ENCODE results near the gene TSPAN18. TPM values are rescaled to one million over a fixed set of nuclear protein-coding genes. Genes with fewer than 3 reads are reported as not detected.

TSPAN18 gene
- total RNA-seq, 1 experiment from 2014 or later: 1.8 TPM

DNA sequence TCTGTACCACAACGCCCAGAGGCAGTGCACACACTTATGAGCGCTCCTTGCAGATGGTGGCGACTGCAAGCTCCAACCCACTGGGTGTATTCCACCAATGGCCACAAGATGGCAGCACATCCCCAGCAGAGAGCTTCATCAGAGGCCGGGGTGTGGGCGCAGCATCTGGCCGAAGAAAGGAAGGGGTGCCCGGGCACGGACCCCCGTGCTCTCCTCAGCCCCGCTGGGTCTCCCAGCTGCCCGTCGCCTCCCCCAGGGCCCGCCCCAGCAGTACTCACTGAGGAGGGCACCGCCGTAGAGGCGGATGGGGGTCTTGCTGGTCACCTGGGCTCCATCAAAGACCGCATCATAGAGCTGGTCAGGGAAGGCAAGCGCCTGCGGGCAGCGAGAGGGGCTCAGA lies 209.8 kb downstream of the TSPAN18 start:
- no peak overlapping the region for H2AFZ ChIP-seq (ENCODE audit: low read length)
- no peak overlapping the region for H3K4me2 ChIP-seq (ENCODE audit: low read depth, low read length, poor library complexity, severe bottlenecking)
- no peaks in the 10 kb centered on the region for H3K9me3 ChIP-seq (ENCODE audit: low read length)
- H3K79me2 ChIP-seq (ENCODE audit: low read length): no peaks in the 10 kb centered on the region
- no peaks in the 10 kb centered on the region for H3K9me2 ChIP-seq (replicated peaks; ENCODE audit: insufficient read depth, low read length)
- no peaks in the 10 kb centered on the region for H3K27me3 ChIP-seq (ENCODE audit: low read length)
- H3K4me3 ChIP-seq (ENCODE audit: low read length): no peak overlapping the region
- no peaks in the 10 kb centered on the region for H3K36me3 ChIP-seq (ENCODE audit: insufficient read depth, low read length)
- H4K20me1 ChIP-seq (ENCODE audit: insufficient read depth, low read depth, low read length): no peaks in the 10 kb centered on the region
- H3K27ac ChIP-seq (ENCODE audit: low read length): no peak overlapping the region
- 0 out of 2 replicates have a peak, but pooled peaks cover 4% of the 10 kb centered on the region for H3K4me1 ChIP-seq (ENCODE audit: low read length)
- DNase-seq: peak; percentile 95
- no peak overlapping the region for H3K9ac ChIP-seq (ENCODE audit: low read length)

DNA sequence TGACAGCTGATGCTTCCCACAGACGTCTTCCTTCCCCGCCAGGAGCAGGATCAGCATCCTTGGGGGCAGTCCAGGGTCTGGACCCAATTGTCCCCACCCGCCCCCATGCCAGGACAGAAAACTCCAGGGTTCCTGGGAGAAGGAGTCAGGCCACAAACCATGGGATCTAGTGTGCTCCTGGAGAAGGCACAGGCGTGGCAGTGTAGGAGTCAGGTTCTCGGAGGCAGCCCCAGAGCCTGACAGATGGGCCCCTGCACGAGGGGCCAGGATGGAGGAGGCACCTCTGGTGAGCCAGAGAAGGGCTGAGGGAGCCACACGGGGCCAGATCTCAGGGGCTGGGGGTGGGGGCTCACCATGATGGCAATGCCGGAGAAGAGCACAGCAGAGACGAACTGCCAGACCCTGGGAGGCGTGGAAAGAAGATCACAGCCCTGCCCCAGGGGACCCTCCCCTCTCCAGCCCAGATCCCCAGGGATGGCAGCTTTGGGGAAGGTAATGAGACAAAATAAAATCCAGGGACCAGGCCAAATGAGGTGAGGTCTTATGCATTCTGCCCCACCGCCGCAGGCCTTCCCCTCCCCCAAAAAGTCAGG lies 210.3 kb downstream of the TSPAN18 start:
- no peak overlapping the region for H3K4me3 ChIP-seq (ENCODE audit: low read length)
- no peak overlapping the region for H3K4me2 ChIP-seq (ENCODE audit: low read depth, low read length, poor library complexity, severe bottlenecking)

DNA sequence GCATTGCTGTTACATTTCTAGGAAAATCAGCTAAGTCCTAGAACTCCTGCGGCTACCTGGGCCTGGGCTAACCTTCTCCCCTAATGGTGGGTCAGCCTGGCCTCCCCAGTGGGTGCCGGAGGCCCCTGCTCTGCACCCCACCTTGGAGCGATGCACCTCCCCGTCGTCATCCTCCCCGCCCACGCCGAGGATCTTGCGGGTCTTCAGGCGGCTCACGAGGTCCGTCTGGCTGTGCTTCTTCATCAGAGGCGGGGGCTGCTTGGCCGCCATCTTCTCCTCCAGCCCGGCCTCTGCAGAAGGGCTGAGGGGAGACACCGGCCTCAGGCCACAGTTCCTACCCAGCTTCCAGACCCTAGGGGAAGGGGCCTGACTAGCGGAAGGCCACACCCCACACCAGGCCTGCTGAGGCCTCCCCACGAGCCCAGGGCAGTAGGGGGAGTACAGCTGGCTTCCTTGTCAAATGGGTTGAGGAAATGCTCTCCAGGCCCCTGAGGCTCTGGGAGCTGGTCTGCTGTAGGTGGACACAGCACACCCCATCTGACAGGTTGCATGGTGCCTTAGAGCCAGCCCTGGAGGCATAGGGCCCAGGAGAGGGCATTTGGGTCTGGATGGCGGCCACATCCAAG lies 211.4 kb downstream of the TSPAN18 start:
- no peak overlapping the region for H2AFZ ChIP-seq (ENCODE audit: low read length)
- H3K36me3 ChIP-seq (ENCODE audit: insufficient read depth, low read length): no peaks in the 10 kb centered on the region
- no peak overlapping the region for H3K27ac ChIP-seq (ENCODE audit: low read length)
- DNase-seq: no peak
- no peaks in the 10 kb centered on the region for H3K9me3 ChIP-seq (ENCODE audit: low read length)
- no peaks in the 10 kb centered on the region for H4K20me1 ChIP-seq (ENCODE audit: insufficient read depth, low read depth, low read length)
- H3K9me2 ChIP-seq (replicated peaks; ENCODE audit: insufficient read depth, low read length): no peaks in the 10 kb centered on the region
- no peak overlapping the region for H3K4me3 ChIP-seq (ENCODE audit: low read length)
- H3K79me2 ChIP-seq (ENCODE audit: low read length): no peaks in the 10 kb centered on the region
- H3K4me2 ChIP-seq (ENCODE audit: low read depth, low read length, poor library complexity, severe bottlenecking): no peak overlapping the region
- H3K9ac ChIP-seq (ENCODE audit: low read length): no peak overlapping the region
- peaks cover 17% of the 10 kb centered on the region for H3K4me1 ChIP-seq (ENCODE audit: low read length)
- H3K27me3 ChIP-seq (ENCODE audit: low read length): no peaks in the 10 kb centered on the region

More for the DNA sequence above, 210.3 kb downstream of the TSPAN18 start:
- H3K9ac ChIP-seq (ENCODE audit: low read length): no peak overlapping the region
- DNase-seq: no peak
- H3K27me3 ChIP-seq (ENCODE audit: low read length): no peaks in the 10 kb centered on the region
- no peaks in the 10 kb centered on the region for H3K79me2 ChIP-seq (ENCODE audit: low read length)
- no peak overlapping the region for H3K27ac ChIP-seq (ENCODE audit: low read length)
- no peaks in the 10 kb centered on the region for H3K9me3 ChIP-seq (ENCODE audit: low read length)
- H3K9me2 ChIP-seq (replicated peaks; ENCODE audit: insufficient read depth, low read length): no peaks in the 10 kb centered on the region
- H3K36me3 ChIP-seq (ENCODE audit: insufficient read depth, low read length): no peaks in the 10 kb centered on the region
- H4K20me1 ChIP-seq (ENCODE audit: insufficient read depth, low read depth, low read length): no peaks in the 10 kb centered on the region
- peaks cover 6% of the 10 kb centered on the region for H3K4me1 ChIP-seq (ENCODE audit: low read length)
- no peak overlapping the region for H2AFZ ChIP-seq (ENCODE audit: low read length)

DNA sequence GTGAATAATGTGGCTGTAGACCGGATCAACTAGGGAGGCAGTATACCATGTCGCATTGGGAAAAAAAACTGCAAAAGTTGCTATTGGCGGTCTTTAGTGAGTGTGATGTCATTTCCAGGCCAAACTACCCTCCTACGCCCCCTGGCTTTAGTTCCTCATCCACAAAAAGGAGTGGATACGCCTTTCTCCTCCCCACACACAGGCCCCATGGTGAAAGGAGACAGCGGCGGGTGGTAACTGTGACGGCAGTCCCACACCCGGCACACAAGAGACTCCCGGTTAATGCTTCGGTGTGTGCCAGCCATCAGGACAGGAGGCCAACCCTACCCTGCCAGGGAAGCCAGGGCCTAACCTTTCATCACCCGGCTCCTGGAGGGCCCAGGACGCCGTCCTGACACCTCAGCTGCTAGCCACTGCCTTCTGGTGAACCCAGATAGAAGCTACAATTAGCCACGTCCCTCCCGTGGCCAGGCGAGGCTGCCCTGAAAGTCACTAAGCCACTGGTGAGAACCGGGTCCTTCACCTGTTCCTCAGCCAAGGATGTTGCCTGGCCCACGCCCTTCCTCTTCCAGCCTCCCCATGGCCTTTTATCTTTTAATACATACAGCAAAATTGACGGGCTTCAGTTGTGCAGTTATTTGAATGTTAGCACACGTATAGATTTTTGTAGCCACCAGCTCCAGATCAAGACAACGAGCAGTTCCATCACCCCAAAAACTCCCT lies 213.1 kb downstream of the TSPAN18 start:
- no peak for DNase-seq
- no peak overlapping the region for H3K4me3 ChIP-seq (ENCODE audit: low read length)
- H3K79me2 ChIP-seq (ENCODE audit: low read length): no peaks in the 10 kb centered on the region
- H3K9me2 ChIP-seq (replicated peaks; ENCODE audit: insufficient read depth, low read length): no peaks in the 10 kb centered on the region
- H3K36me3 ChIP-seq (ENCODE audit: insufficient read depth, low read length): no peaks in the 10 kb centered on the region
- peaks cover 26% of the 10 kb centered on the region for H3K4me1 ChIP-seq (ENCODE audit: low read length)
- H3K9me3 ChIP-seq (ENCODE audit: low read length): no peaks in the 10 kb centered on the region
- H3K4me2 ChIP-seq (ENCODE audit: low read depth, low read length, poor library complexity, severe bottlenecking): no peak overlapping the region
- H4K20me1 ChIP-seq (ENCODE audit: insufficient read depth, low read depth, low read length): no peaks in the 10 kb centered on the region
- H3K9ac ChIP-seq (ENCODE audit: low read length): no peak overlapping the region
- no peaks in the 10 kb centered on the region for H3K27me3 ChIP-seq (ENCODE audit: low read length)
- H2AFZ ChIP-seq (ENCODE audit: low read length): no peak overlapping the region
- H3K27ac ChIP-seq (ENCODE audit: low read length): no peak overlapping the region

DNA sequence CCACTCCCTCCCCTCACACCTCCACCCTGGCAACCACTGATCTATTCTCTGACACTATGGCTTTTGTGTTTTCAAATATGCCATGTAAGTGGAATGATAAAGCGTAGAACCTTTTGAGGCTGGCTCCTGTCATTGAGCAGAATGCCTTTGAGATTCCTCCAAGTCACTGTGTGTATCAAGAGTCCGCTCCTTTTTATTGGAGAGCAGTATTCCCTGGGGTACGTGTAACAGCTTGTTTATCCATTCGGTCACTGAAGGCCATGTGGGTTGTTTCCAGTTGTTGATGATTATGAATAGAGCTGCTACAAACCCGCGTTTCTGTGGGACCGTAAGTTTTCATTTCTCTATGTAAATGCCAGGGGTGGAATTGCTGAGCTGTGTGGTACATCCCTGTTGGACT lies 213.6 kb downstream of the TSPAN18 start:
- Histone ChIP-seq H3K79me2 (ENCODE audit: low read length) (no peaks in the 10 kb centered on the region), H3K27me3 (ENCODE audit: low read length) (no peaks in the 10 kb centered on the region), H3K36me3 (ENCODE audit: insufficient read depth, low read length) (no peaks in the 10 kb centered on the region), H3K4me1 (ENCODE audit: low read length) (peaks cover 26% of the 10 kb centered on the region), H3K9ac (ENCODE audit: low read length) (no peak overlapping the region), H3K27ac (ENCODE audit: low read length) (no peak overlapping the region), H3K4me2 (ENCODE audit: low read depth, low read length, poor library complexity, severe bottlenecking) (no peak overlapping the region), H4K20me1 (ENCODE audit: insufficient read depth, low read depth, low read length) (no peaks in the 10 kb centered on the region), H2AFZ (ENCODE audit: low read length) (no peak overlapping the region), H3K9me3 (ENCODE audit: low read length) (no peaks in the 10 kb centered on the region), H3K9me2 (replicated peaks; ENCODE audit: insufficient read depth, low read length) (no peaks in the 10 kb centered on the region), H3K4me3 (ENCODE audit: low read length) (no peak overlapping the region)
- DNase-seq: no peak

DNA sequence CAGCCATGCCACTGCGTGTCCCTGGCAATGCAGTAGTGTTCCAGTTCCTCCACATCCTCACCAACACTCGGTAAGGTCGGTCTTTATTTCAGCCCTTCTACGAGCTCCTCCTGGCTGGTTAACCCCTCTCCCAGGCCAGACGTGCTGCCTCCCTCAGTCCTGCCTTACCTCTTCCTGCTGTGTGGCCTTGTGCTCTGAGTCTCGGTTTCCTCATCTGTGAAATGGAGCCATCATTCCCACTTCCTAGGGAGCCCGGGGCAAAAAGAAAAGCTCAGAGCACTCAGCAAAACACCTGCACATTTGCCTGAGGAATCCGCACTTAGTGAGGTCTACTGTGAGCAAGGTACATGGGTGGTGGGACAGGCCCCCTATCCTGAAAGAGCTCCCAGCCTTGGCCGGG lies 214.1 kb downstream of the TSPAN18 start:
- no peak for DNase-seq
- Histone ChIP-seq H3K4me2 (ENCODE audit: low read depth, low read length, poor library complexity, severe bottlenecking) (no peak overlapping the region), H3K4me1 (ENCODE audit: low read length) (peaks cover 26% of the 10 kb centered on the region), H3K36me3 (ENCODE audit: insufficient read depth, low read length) (no peaks in the 10 kb centered on the region), H3K9me2 (replicated peaks; ENCODE audit: insufficient read depth, low read length) (no peaks in the 10 kb centered on the region), H3K27ac (ENCODE audit: low read length) (no peak overlapping the region), H3K9me3 (ENCODE audit: low read length) (no peaks in the 10 kb centered on the region), H2AFZ (ENCODE audit: low read length) (no peak overlapping the region), H3K79me2 (ENCODE audit: low read length) (no peaks in the 10 kb centered on the region), H3K9ac (ENCODE audit: low read length) (no peak overlapping the region), H3K27me3 (ENCODE audit: low read length) (no peaks in the 10 kb centered on the region), H3K4me3 (ENCODE audit: low read length) (no peak overlapping the region), H4K20me1 (ENCODE audit: insufficient read depth, low read depth, low read length) (no peaks in the 10 kb centered on the region)

DNA sequence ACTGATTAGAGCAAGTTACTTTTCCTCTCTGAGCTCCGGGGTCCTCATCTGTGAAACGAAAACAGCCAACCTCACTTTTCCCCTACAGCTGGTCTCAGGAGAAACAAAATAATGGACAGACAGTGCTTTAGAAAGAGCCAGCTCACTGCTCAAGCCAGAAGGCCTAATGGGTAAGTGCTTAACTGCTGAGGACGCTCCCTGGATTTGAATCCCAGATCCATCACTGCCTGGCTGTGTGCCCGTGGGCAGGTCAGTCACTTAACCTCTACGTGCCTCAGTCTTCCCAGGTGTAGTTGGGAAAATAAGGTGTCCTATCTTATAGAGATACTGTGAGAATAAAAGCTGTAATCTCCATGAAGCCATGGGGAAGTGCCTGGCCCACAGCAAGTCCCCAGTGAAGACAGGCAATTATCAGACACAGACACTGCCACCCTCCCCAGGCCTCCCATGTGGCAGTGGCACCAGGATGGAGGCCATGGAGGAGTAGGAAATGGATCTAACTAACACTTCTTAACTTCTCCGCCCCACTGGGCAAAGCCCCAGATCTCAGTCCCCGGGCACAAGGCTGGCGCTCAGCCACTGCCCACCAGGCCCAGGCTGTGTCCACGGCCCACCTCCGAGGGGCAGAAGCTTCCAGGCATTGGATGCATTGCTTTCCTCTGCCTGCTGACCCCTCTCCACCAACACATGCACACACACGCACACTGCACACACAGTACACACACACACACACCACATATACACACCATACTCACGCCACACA lies 214.7 kb downstream of the TSPAN18 start:
- Histone ChIP-seq H3K4me2 (ENCODE audit: low read depth, low read length, poor library complexity, severe bottlenecking) (no peak overlapping the region), H3K36me3 (ENCODE audit: insufficient read depth, low read length) (no peaks in the 10 kb centered on the region), H3K9me2 (replicated peaks; ENCODE audit: insufficient read depth, low read length) (no peaks in the 10 kb centered on the region), H4K20me1 (ENCODE audit: insufficient read depth, low read depth, low read length) (no peaks in the 10 kb centered on the region), H2AFZ (ENCODE audit: low read length) (no peak overlapping the region), H3K9me3 (ENCODE audit: low read length) (no peaks in the 10 kb centered on the region), H3K27me3 (ENCODE audit: low read length) (no peaks in the 10 kb centered on the region), H3K4me1 (ENCODE audit: low read length) (peaks cover 29% of the 10 kb centered on the region), H3K27ac (ENCODE audit: low read length) (no peak overlapping the region), H3K9ac (ENCODE audit: low read length) (no peak overlapping the region), H3K4me3 (ENCODE audit: low read length) (no peak overlapping the region), H3K79me2 (ENCODE audit: low read length) (no peaks in the 10 kb centered on the region)
- DNase-seq: no peak

All from Karpas-422 (cell line).